PC-3 (cell line): ENCODE measurements around the gene CTSZ.

Experiments
- EZH2 ChIP-seq: fragments of 300-600 bp; sonication (generic); IDR thresholded peaks from one replicate; pipeline ENCODE4 v1.6.1; 2017; ENCODE audit warnings: antibody characterized with exemption, mild to moderate bottlenecking, low read length; ENCODE audit not compliant: unreplicated experiment
- TF ChIP-seq, protein P1 (sequence below): fragments of 300-600 bp; sonication (generic); conservative IDR thresholded peaks from 2 replicates; pipeline ENCODE4 v1.5.1; 2017; ENCODE audit warnings: antibody characterized with exemption, low read depth, mild to moderate bottlenecking, low read length

DNA sequence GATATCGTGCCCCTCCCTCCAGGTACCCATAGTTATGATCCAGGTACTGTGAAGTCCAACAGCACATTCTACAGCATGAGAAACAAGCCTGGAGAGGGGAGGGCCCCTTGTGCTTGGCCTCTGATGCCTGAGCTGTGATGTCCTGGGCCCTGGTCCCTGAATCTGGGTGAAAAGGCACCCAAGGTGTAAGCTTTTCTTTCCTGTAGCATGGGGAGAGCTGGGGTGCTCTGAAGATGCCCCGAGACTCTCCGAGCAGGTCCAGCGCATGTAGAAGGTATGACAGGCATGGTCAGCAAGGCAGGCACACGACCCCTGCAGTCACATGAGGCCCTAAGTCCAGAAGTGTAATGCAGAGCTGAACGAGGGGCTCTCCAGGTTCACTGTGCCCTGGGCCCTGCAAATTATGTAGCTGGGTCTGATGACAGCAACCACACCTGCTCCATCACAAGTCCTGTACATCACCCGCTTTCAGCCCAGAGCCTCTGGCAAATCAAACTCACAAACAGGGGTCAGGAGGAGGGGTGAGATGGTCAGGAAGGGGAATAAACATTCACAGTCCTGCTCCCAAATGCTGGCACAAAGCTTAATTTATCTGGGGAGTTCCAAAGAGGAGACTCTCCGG is 1.8 kb upstream of the CTSZ start:
- TF ChIP-seq EZH2 = no peak
- TF ChIP-seq, protein P1, sequence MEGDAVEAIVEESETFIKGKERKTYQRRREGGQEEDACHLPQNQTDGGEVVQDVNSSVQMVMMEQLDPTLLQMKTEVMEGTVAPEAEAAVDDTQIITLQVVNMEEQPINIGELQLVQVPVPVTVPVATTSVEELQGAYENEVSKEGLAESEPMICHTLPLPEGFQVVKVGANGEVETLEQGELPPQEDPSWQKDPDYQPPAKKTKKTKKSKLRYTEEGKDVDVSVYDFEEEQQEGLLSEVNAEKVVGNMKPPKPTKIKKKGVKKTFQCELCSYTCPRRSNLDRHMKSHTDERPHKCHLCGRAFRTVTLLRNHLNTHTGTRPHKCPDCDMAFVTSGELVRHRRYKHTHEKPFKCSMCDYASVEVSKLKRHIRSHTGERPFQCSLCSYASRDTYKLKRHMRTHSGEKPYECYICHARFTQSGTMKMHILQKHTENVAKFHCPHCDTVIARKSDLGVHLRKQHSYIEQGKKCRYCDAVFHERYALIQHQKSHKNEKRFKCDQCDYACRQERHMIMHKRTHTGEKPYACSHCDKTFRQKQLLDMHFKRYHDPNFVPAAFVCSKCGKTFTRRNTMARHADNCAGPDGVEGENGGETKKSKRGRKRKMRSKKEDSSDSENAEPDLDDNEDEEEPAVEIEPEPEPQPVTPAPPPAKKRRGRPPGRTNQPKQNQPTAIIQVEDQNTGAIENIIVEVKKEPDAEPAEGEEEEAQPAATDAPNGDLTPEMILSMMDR = no peak
